Measurements from ENCODE around the gene LTB4R2.

DNA sequence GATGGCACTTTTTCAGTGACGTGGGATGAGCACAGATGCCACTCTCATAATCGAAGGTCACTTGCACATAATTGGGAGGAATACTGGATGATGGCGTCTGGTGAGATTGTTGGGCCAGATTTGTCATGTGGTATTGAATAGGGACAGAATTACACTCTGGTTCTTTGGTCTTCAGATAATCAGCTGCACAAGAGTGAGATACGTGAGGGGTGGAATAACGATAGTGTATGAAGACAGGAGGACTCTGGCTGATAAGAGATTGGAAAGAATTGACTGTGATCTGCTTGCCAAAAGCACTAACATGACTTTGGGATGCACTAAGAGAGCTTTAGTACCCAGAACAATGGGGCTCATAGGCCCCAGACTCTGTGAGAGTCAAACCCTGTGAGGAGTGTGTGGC lies 31.5 kb upstream of the LTB4R2 start:
- TF ChIP-seq POLR2A (IDR thresholded peaks at IDR 0.05; ENCODE audit: control extremely low read depth in 1 of 2, low read depth in 2 of 2, low read length in 2 of 2) (no peak), RBBP5 (IDR thresholded peaks at IDR 0.05; ENCODE audit: borderline replicate concordance, low read depth, low read length) (no peak), SP1 (IDR thresholded peaks at IDR 0.05; ENCODE audit: low read depth, low read length) (no peak), EGR1 (IDR thresholded peaks at IDR 0.05; ENCODE audit: borderline replicate concordance, low read depth, low read length) (no peak), PHF8 (conservative IDR thresholded peaks at IDR 0.05; ENCODE audit: low read depth, low read length) (no peak), SRF (IDR thresholded peaks at IDR 0.05; ENCODE audit: low read depth, low read length) (no peak), NRF1 (IDR thresholded peaks at IDR 0.05; ENCODE audit: low read depth, low read length) (no peak), GABPA (IDR thresholded peaks at IDR 0.05; ENCODE audit: borderline replicate concordance, insufficient read depth, low read length) (no peak), JUN (IDR thresholded peaks at IDR 0.05; ENCODE audit: low read depth, low read length) (no peak), CEBPB (IDR thresholded peaks at IDR 0.05; ENCODE audit: low read depth, low read length) (no peak), TAF1 (IDR thresholded peaks at IDR 0.05; ENCODE audit: low read depth, low read length) (no peak)
- TF ChIP-seq, protein P1, sequence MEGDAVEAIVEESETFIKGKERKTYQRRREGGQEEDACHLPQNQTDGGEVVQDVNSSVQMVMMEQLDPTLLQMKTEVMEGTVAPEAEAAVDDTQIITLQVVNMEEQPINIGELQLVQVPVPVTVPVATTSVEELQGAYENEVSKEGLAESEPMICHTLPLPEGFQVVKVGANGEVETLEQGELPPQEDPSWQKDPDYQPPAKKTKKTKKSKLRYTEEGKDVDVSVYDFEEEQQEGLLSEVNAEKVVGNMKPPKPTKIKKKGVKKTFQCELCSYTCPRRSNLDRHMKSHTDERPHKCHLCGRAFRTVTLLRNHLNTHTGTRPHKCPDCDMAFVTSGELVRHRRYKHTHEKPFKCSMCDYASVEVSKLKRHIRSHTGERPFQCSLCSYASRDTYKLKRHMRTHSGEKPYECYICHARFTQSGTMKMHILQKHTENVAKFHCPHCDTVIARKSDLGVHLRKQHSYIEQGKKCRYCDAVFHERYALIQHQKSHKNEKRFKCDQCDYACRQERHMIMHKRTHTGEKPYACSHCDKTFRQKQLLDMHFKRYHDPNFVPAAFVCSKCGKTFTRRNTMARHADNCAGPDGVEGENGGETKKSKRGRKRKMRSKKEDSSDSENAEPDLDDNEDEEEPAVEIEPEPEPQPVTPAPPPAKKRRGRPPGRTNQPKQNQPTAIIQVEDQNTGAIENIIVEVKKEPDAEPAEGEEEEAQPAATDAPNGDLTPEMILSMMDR (IDR thresholded peaks at IDR 0.05; ENCODE audit: control extremely low read depth in 1 of 3, insufficient read depth in 1 of 3, low read depth in 1 of 3, low read length in 3 of 3), result no peak
- TF ChIP-seq, protein P2, sequence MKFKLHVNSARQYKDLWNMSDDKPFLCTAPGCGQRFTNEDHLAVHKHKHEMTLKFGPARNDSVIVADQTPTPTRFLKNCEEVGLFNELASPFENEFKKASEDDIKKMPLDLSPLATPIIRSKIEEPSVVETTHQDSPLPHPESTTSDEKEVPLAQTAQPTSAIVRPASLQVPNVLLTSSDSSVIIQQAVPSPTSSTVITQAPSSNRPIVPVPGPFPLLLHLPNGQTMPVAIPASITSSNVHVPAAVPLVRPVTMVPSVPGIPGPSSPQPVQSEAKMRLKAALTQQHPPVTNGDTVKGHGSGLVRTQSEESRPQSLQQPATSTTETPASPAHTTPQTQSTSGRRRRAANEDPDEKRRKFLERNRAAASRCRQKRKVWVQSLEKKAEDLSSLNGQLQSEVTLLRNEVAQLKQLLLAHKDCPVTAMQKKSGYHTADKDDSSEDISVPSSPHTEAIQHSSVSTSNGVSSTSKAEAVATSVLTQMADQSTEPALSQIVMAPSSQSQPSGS (IDR thresholded peaks at IDR 0.05; ENCODE audit: low read length), result no peak
- TF ChIP-seq, protein P3, sequence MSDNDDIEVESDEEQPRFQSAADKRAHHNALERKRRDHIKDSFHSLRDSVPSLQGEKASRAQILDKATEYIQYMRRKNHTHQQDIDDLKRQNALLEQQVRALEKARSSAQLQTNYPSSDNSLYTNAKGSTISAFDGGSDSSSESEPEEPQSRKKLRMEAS (IDR thresholded peaks at IDR 0.05), result no peak
